HepG2 (cell line): ENCODE measurements around the gene SGCE. TPM values are rescaled to one million over a fixed set of nuclear protein-coding genes. Genes with fewer than 3 reads are reported as not detected.
A peak's percentile ranks its signal among the peaks of the same experiment; 100 is the strongest.

Experiments
- DBP ChIP-seq: sonication (generic); formaldehyde crosslinking; IDR thresholded peaks from 2 replicates; pipeline ENCODE4 v1.4.0; 2020; ENCODE audit warnings: missing genetic modification reagents; ENCODE audit errors: not compliant biosample characterization
- DMTF1 ChIP-seq: sonication (generic); formaldehyde crosslinking; IDR thresholded peaks from 2 replicates; pipeline ENCODE4 v1.4.0; 2020; ENCODE audit warnings: mild to moderate bottlenecking, missing genetic modification reagents
- ERF ChIP-seq: IDR thresholded peaks from 2 replicates; pipeline ENCODE4 v1.6.1; 2018; ENCODE audit warnings: missing biosample characterization, missing genetic modification reagents
- ETV5 ChIP-seq: IDR thresholded peaks from 2 replicates; pipeline ENCODE4 v1.6.1; 2018; ENCODE audit warnings: missing biosample characterization, missing genetic modification reagents, inconsistent platforms, borderline replicate concordance
- HMG20B ChIP-seq: conservative IDR thresholded peaks from 2 replicates; pipeline ENCODE4 v1.6.1; 2016; ENCODE audit warnings: missing genetic modification reagents, missing compliant biosample characterization
- MAX ChIP-seq: IDR thresholded peaks from 2 replicates; pipeline ENCODE4 v1.6.1; 2012; ENCODE audit warnings: inconsistent platforms
- NR3C1 ChIP-seq: sonication (generic); formaldehyde crosslinking; IDR thresholded peaks from 2 replicates; pipeline ENCODE4 v1.4.0; 2020; ENCODE audit warnings: missing genetic modification reagents
- PRDM4 ChIP-seq: sonication (generic); formaldehyde crosslinking; IDR thresholded peaks from 2 replicates; pipeline ENCODE4 v1.9.0; 2021; ENCODE audit warnings: missing genetic modification reagents, borderline replicate concordance
- SMAD1 ChIP-seq: sonication (generic); formaldehyde crosslinking; IDR thresholded peaks from 2 replicates; pipeline ENCODE4 v1.4.0; 2020; ENCODE audit warnings: missing genetic modification reagents, low read depth, mild to moderate bottlenecking, borderline replicate concordance
- TBX2 ChIP-seq: sonication (generic); formaldehyde crosslinking; IDR thresholded peaks from 2 replicates; pipeline ENCODE4 v1.5.0; 2020; ENCODE audit warnings: missing genetic modification reagents, mild to moderate bottlenecking, borderline replicate concordance
- THRA ChIP-seq: sonication (generic); formaldehyde crosslinking; IDR thresholded peaks from 2 replicates; pipeline ENCODE4 v1.4.0; 2020; ENCODE audit warnings: missing genetic modification reagents, borderline replicate concordance
- ZFP41 ChIP-seq: sonication (generic); formaldehyde crosslinking; IDR thresholded peaks from 2 replicates; pipeline ENCODE4 v1.4.0; 2020; ENCODE audit warnings: mild to moderate bottlenecking, missing genetic modification reagents, borderline replicate concordance
- ZMYM4 ChIP-seq: sonication (generic); formaldehyde crosslinking; IDR thresholded peaks from 2 replicates; pipeline ENCODE4 v1.8.1; 2023; ENCODE audit warnings: mild to moderate bottlenecking, missing genetic modification reagents
- ZNF275 ChIP-seq: sonication (generic); formaldehyde crosslinking; IDR thresholded peaks from 2 replicates; pipeline ENCODE4 v1.8.0; 2022; ENCODE audit warnings: missing genetic modification reagents, mild to moderate bottlenecking, inconsistent platforms, borderline replicate concordance
- ZNF292 ChIP-seq: sonication (generic); formaldehyde crosslinking; IDR thresholded peaks from 2 replicates; pipeline ENCODE4 v1.8.1; 2022; ENCODE audit warnings: mild to moderate bottlenecking, low read depth, missing genetic modification reagents, borderline replicate concordance
- ZNF569 ChIP-seq: sonication (generic); formaldehyde crosslinking; IDR thresholded peaks from 2 replicates; pipeline ENCODE4 v1.5.0; 2020; ENCODE audit warnings: mild to moderate bottlenecking, missing genetic modification reagents, moderate library complexity, borderline replicate concordance
- polyA plus RNA-seq, 8 experiments: library from polyadenylated mRNA; depleted of rRNA in 3 of 8; stranded (reverse) in 7 of 8; unstranded in 1 of 8; fragments of >200 nt; fragmentation: Illumina TruSeq in 4 of 8; extraction: Trizol in 4 of 8; gene quantifications; 2 replicates each; pipeline versions ENCODE4 v1.2.1 to v1.2.3, GENCODE V29; 2011 to 2016; ENCODE audit warnings: low read depth in 4 of 8, missing spikeins in 1 of 8, mixed read lengths in 1 of 8; ENCODE audit not compliant: insufficient read depth in 1 of 8
- total RNA-seq, 5 experiments: library from RNA; depleted of rRNA; stranded (reverse); fragments of >200 nt; fragmentation: Illumina TruSeq; extraction: Trizol; gene quantifications; 2 replicates each; pipeline ENCODE4 v1.2.3, GENCODE V29; 2016; ENCODE audit warnings: low read depth in 1 of 5

SGCE gene
- total and polyA plus RNA-seq, 2 of the 13 experiments (the other 11 are each of a cell fraction or from before 2014, with no cell fraction given) = 52.3 to 71.1 TPM

- TF ChIP-seq PRDM4 (CRISPR knock-in tag) (no peak), TBX2 (CRISPR knock-in tag) (peak; percentile 74; the same call in 1 of the 2 replicates), THRA (CRISPR knock-in tag) (peak; percentile 76), ERF (CRISPR knock-in tag) (0 out of 2 replicates have a peak, but pooled peaks have one; percentile 65), ETV5 (CRISPR knock-in tag) (peak; percentile 39; the same call in 1 of the 2 replicates), DBP (CRISPR knock-in tag) (no peak), ZMYM4 (peak; percentile 85), NR3C1 (CRISPR knock-in tag) (no peak), DMTF1 (CRISPR knock-in tag) (no peak), SMAD1 (no peak), MAX (peak; percentile 23; the same call in 1 of the 2 replicates), ZFP41 (no peak), HMG20B (CRISPR knock-in tag) (peak; percentile 72), ZNF292 (CRISPR knock-in tag) (no peak; the same call in 1 of the 2 replicates), ZNF569 (CRISPR knock-in tag) (no peak; the same call in 1 of the 2 replicates), ZNF275 (CRISPR knock-in tag) (no peak)
Observed at GRCh38 chr7:94642838-94643653, 12.9 kb downstream of the SGCE start (continued).
